Stimulated activated CD4-positive, alpha-beta T cell treated with anti-CD3 and anti-CD28 coated beads, TNF-alpha, amount 100 ng/mL, for 1 hour (primary cell): ENCODE results near the gene CDS2.

Source experiments
- DNase-seq, 3 donors: peaks; one replicate each; pipeline ENCODE4 v3.0.0-alpha.2; 2020; ENCODE audit warnings: low read depth in 3 of 3, low spot score in 1 of 3

The CDS2 gene

GRCh38 chr20:5150226-5151076 lies 23.6 kb downstream of the CDS2 start:
- no peak for DNase-seq

GRCh38 chr20:5153152-5153467 lies 26.3 kb downstream of the CDS2 start:
- no peak for DNase-seq

DNA sequence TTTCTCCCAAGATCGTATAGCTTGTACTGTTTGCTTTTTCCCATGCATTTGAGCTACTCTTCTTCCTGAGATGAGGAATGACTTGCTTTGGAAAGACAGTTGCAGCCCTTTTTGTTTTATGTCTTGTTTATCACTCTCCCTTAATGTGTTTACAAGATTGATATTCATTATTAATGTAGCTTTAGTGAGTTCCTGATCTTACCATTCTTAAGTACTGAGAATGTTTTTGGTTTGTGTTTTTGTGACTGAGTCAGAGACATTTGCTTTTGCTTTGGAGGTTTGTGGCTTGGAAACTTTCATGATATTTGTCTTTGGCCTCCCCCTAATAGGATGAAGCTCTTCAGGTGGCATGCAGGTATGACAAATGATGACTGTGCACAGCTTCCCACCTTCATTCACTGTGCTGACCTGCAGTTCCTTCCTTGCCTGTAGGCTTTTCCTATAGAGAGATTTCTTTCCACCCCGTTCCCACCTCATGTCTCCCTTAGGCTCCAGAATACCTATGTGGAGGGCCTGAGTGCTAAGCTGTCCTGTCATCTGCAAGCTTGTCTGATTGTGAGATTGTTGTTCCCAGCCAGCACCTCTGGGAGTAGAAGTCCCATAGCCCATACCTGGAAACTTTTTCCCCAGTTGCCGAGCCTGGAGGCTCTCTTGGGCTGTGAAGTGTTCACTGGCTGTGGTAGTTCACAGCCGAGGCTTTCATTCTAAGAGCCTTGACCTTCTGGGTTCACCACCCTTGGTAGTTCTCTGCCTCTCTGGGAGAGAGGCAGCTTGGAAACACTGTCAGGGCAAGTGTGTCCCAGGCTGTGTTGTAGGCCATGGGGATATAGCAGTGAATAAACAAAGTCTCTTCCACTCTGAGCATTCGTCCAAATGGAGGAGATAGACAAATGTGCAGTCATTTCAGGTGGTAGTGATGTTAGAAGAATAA lies 27.1 kb downstream of the CDS2 start:
- DNase-seq: no peak

GRCh38 chr20:5154543-5154925 lies 27.7 kb downstream of the CDS2 start:
- DNase-seq: no peak

GRCh38 chr20:5155404-5155803 lies 28.6 kb downstream of the CDS2 start:
- DNase-seq: no peak

GRCh38 chr20:5156675-5157448 lies 30.1 kb downstream of the CDS2 start:
- no peak for DNase-seq

GRCh38 chr20:5159928-5160327 lies 33.1 kb downstream of the CDS2 start:
- DNase-seq: no peak

GRCh38 chr20:5160882-5161281 lies 34.1 kb downstream of the CDS2 start:
- no peak for DNase-seq

DNA sequence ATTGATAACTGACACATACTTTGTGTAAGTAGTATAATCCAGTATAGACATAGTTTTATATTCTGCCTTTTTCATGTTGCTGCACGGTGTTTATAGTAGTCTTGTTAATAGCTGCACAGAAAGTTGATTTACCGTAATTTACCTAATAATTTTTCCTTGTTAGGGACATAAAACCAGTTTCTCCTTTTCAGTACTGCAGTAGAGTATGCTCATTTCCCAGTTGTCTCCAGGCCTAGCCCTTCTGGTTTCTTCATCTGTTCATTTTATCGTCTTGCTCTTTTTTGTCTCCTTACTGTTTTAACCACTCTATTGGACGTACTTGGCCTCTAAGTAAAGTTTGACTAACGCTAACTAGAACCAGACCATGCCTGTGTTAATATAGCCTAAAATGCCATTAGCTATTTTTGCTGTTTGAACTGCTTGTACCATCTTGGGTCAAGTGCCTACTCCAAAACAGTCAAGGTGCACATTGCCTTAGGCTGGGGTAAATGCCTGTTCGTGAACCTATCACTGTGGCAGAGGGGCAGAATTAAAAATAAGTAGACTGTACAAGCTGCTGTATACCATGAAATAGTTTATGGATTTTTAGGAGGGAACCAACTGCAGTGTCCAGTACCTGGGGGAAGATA lies 34.8 kb downstream of the CDS2 start:
- DNase-seq: no peak

GRCh38 chr20:5164645-5165625 lies 38.1 kb downstream of the CDS2 start:
- DNase-seq: no peak

DNA sequence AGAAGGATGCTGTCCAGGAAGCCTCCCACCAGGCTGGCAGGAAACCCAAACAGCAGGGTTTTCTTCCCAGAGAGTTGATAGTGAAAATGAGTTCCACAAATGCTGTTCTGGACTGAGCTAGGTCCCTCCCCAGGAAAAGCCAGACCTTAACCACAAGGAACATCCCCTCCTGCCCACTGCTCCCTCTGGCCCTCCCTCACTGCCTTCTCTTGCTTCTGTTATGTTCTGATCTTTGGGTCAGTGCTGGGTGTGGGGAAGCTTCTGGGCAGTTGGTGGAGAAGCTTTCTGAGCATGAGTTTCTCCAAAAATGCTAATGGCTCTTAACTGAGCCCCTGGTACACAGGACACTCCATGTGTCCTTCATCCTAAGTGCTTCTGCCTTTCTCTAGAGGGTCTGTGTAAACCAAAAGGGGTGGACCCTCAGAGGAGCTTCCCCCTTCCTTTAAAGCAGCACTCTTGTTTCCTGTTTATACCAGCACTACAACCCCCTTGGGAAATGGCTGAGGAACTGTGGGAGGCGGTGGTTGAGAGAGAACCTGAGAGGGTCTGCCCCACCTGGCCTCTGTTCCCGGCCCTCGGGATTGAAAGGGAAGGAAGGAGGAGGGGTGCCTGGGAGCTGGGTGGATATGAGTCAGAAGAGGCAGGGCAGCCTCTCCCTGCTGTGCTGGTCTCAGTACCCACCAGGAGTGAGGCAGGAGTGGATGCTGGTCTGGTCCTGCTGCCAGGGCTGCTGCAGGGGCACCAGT lies 42.0 kb downstream of the CDS2 start:
- DNase-seq: no peak

DNA sequence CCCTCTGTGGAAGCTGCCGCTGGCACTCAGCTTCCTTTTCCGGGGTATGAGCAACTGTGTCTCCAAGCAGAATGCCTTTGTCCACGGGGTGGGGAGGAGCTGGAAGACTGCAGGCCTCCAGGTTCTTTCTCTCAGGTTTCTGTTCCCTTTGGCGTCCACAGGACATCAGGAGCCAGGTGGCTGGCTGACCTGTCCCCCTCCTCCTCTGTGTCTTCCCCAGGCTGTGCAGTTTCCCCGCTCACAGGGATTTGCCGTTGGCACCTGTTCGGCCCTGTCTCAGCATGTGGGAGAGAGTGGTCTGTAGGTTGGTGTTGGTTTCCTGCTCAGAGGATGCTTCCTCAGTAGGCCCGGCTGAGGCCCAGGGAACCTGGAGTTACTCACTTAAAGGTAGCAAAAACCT lies 43.5 kb downstream of the CDS2 start:
- DNase-seq: no peak

DNA sequence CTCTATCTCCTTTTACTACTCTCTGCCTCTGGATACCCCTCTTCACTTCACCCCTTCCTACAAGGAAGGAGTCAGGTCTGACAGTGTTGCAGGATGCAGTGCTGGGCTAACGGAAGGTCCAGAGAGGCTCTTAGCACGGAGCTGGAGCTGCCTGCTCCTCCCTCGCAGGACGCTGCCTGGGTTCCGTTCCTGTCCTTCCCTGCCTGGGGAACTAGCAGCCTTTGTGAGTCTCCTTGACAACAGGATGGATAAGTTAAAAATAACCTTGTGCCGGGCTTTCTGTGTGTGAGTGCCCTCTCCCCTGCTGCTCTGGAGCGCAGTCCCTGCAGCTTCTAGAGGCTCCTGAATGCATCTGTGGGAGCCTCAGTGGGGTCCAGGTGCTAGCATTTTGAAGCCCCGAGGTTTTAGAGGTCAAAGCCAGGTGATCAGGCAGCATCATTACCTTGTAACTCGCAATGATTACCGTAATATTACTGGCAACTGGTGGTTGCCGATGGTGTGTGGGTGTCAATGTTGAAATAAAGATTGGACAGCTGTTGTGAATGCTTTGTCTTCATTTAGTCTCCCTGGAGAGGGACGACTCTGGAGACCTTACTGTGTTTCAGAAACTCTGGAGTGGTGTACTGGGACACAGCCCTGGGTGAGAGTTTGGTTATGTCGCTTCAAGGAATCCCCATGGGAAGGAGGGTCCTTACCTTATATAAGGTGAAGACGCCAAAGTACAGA lies 44.4 kb downstream of the CDS2 start:
- no peak for DNase-seq

GRCh38 chr20:5171790-5172164 lies 45.0 kb downstream of the CDS2 start:
- DNase-seq: no peak

GRCh38 chr20:5172167-5172601 lies 45.4 kb downstream of the CDS2 start:
- DNase-seq: no peak

DNA sequence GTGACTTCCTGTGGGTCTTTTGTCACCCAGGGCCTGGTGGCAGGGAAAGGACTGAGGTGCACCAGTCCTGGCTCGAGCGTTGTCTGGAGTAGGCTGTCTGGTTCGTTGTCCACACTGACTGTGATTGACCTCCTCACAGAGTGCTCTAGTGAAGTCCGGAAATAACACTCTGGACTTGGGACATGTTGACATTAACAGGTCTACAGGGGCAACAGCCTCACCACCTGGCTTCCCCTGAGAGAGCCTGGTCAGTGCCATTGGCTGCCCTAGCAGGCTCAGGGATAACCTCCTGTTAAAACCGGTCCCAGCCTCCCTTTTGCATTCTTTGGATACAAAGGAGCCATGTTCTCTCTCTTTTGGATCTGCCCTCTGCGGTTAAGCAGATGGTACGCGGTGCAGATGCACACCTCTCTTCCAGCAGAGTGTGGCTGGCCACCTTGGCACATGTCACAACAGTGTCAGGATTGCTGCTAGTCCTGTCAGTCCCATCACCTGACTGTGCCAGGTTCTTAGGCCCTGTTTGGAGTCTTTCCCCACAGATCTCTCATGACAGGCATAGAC lies 46.2 kb downstream of the CDS2 start:
- no peak for DNase-seq

- DNase-seq: no peak
Observed at GRCh38 chr20:5173751-5174150, 46.9 kb downstream of the CDS2 start.

DNA sequence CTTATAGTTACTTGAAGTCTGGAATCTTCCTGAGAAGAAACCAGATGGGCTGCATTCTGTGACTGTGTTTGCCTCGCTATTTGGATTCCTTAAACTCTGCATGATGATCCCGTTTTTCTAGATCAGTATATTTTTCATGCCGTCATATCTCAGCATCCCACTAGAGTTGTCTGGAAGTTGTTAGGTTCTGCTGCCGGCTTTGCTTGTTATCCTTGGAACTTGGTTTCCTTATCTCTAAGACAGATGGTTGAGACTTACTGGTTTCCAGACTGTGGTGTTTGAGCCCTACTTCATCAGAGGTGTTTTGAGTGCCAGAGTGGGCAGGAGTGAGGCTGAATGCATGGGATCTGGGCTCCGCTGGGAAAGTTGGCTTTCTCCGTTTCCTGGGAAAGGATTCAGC lies 50.3 kb downstream of the CDS2 start:
- DNase-seq: no peak
